ENCODE results near the gene VWF. TPM values are rescaled to one million over a fixed set of nuclear protein-coding genes. Genes with fewer than 3 reads are reported as not detected.

VWF gene
- total and polyA plus RNA-seq, 10 of the 15 experiments (the other 5 are each of a cell fraction or from before 2014, with no cell fraction given), result 0.08 to 0.23 TPM; not detected in 8

DNA sequence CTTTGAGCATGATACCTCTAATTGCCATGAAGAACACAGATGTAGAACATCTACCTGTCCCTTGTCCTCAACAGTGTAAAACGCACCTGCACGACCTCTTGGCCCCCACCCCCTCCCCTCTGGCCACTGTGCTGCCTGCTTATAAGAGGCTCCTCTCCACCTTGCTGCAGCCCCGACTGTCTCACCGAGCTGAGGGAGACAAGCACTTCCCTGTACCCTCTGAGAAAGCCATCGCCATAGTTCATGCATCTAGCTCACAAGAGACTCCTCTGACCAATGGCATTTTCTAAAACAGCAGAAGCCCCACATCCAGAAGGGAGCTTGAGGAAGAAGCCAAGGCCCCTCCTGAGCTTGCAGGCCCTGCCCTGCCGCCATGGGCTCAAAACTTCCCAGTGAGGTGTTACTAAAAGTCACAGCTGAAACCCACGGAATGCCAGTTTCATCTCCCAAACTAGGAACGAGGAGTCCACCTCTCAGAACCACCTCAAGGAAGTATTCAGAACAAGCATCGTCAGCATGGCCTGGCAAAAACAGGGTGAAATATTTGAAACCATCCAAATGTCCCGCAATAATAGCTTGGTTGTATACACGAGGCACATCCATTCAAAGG lies 157.9 kb downstream of the VWF start:
- FAIRE-seq (no peak), DNase-seq (ENCODE audit: low read depth, low spot score) (no peak), ATAC-seq (no peak)
- Histone ChIP-seq H3K27me3 (replicated peaks in 1 of 2; ENCODE audit: control insufficient read depth in 2 of 2, insufficient read depth in 2 of 2, low read length in 1 of 2) (peaks cover 0 to 9% of the 10 kb centered on the region in 2 experiments), H3K27ac (ENCODE audit: control insufficient read depth, insufficient read depth) (no peak overlapping the region), H3K4me1 (ENCODE audit: control insufficient read depth, insufficient read depth, low read length) (no peaks in the 10 kb centered on the region), H3K4me3 (no peak overlapping the region), H3K9ac (ENCODE audit: control insufficient read depth, insufficient read depth, low read length) (no peak overlapping the region), H3K79me2 (ENCODE audit: control insufficient read depth, insufficient read depth, low read length) (no peaks in the 10 kb centered on the region), H4K20me1 (ENCODE audit: control insufficient read depth, insufficient read depth) (no peaks in the 10 kb centered on the region), H3K4me2 (ENCODE audit: control insufficient read depth, insufficient read depth) (no peak overlapping the region), H3K9me3 (replicated peaks; ENCODE audit: control insufficient read depth, insufficient read depth, low read length) (no peaks in the 10 kb centered on the region), H3K36me3 (ENCODE audit: control insufficient read depth in 2 of 2, insufficient read depth in 2 of 2, low read length in 1 of 2) (no peaks in the 10 kb centered on the region), H2AFZ (ENCODE audit: control insufficient read depth, low read depth, low read length) (no peak overlapping the region)
- POLR2A ChIA-PET, result no interaction called here
- in situ Hi-C loops (cut with MboI), result no loop called here
- SMC1A ChIA-PET (ENCODE audit: uncharacterized antibody, unreplicated experiment), result interaction anchor here (1.1 kb wide), 1 partner anchor 10 kb away, joined by 3 read pairs; no protein-coding TSS in a partner anchor
- RAD21 ChIA-PET (ENCODE audit: unreplicated experiment), result interaction anchor here (0.9 kb wide), 1 partner anchor 22 kb away, joined by 4 read pairs; no protein-coding TSS in a partner anchor
- CTCF ChIA-PET, result interaction anchor here (0.6 to 2.2 kb wide), 4 partner anchors 11 to 143 kb away, joined by 3 to 7 read pairs (median 3); no protein-coding TSS in a partner anchor
- TF ChIP-seq NR2C1 (IDR thresholded peaks at IDR 0.05), result no peak
- no peak for TF ChIP-seq POLR2A (IDR thresholded peaks at IDR 0.05; ENCODE audit: low read depth, low read length)
- TF ChIP-seq, protein P1, sequence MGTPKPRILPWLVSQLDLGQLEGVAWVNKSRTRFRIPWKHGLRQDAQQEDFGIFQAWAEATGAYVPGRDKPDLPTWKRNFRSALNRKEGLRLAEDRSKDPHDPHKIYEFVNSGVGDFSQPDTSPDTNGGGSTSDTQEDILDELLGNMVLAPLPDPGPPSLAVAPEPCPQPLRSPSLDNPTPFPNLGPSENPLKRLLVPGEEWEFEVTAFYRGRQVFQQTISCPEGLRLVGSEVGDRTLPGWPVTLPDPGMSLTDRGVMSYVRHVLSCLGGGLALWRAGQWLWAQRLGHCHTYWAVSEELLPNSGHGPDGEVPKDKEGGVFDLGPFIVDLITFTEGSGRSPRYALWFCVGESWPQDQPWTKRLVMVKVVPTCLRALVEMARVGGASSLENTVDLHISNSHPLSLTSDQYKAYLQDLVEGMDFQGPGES (IDR thresholded peaks at IDR 0.05), result no peak
- TF ChIP-seq ETV6 (conservative IDR thresholded peaks at IDR 0.05 in 1 of 2, IDR thresholded peaks at IDR 0.05 in 1 of 2; ENCODE audit: borderline replicate concordance in 1 of 2, low read depth in 1 of 2), result no peak
- TF ChIP-seq NFYB (IDR thresholded peaks at IDR 0.05; ENCODE audit: insufficient read depth, low read depth, low read length), result no peak
- TF ChIP-seq ZZZ3 (IDR thresholded peaks at IDR 0.05; ENCODE audit: control insufficient read depth, insufficient read length, low read depth), result no peak
- no peak for TF ChIP-seq HDAC6 (IDR thresholded peaks at IDR 0.05; ENCODE audit: unreplicated experiment)
- TF ChIP-seq ZSCAN29 (IDR thresholded peaks at IDR 0.05), result no peak
- no peak for TF ChIP-seq MYC (IDR thresholded peaks at IDR 0.05; ENCODE audit: insufficient read depth, insufficient read length, insufficient replicate concordance, low read length, severe bottlenecking)
- TF ChIP-seq, protein P2, sequence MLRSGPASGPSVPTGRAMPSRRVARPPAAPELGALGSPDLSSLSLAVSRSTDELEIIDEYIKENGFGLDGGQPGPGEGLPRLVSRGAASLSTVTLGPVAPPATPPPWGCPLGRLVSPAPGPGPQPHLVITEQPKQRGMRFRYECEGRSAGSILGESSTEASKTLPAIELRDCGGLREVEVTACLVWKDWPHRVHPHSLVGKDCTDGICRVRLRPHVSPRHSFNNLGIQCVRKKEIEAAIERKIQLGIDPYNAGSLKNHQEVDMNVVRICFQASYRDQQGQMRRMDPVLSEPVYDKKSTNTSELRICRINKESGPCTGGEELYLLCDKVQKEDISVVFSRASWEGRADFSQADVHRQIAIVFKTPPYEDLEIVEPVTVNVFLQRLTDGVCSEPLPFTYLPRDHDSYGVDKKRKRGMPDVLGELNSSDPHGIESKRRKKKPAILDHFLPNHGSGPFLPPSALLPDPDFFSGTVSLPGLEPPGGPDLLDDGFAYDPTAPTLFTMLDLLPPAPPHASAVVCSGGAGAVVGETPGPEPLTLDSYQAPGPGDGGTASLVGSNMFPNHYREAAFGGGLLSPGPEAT (IDR thresholded peaks at IDR 0.05; ENCODE audit: low read depth), result no peak
- TF ChIP-seq ZNF687 (IDR thresholded peaks at IDR 0.05), result no peak
- no peak for TF ChIP-seq IRF4 (IDR thresholded peaks at IDR 0.05; ENCODE audit: low read depth, low read length)
- TF ChIP-seq JUNB (IDR thresholded peaks at IDR 0.05), result no peak
- no peak for TF ChIP-seq SRF (IDR thresholded peaks at IDR 0.05; ENCODE audit: low read depth in 2 of 2, low read length in 2 of 2)
- WGBS (ENCODE audit: insufficient coverage, insufficient replicate concordance, low lambda C conversion rate, missing lambda C conversion rate), result 25% methylated on average over 11 of the region's 11 CpGs
- BruUV-seq (replicated peaks), result no TSS peak
- intact Hi-C loops (cut with micrococcal nuclease; ENCODE audit: unreplicated experiment), result loop anchor here (5.0 kb wide), 1 partner anchor 71 kb away; no protein-coding TSS in a partner anchor
